GM19351 (cell line): ENCODE measurements around the gene PITPNC1.
"Not testable (repeated sequence)": the region's sequence is repeated elsewhere in the genome, so short reads cannot be mapped to it uniquely, and the experiment has no call there.

Experiments used
- ATAC-seq: cut with Tn5 transposase; IDR thresholded peaks from one replicate; pipeline ENCODE4 v1.9.1; 2021; ENCODE audit warnings: mild to moderate bottlenecking, moderate library complexity; ENCODE audit not compliant: unreplicated experiment

PITPNC1 gene

GRCh38 chr17:67376737-67377487 lies at the start of gene PITPNC1:
PITPNC1 (plus strand) TSS chr17:67377281.
- peak; percentile 66 for ATAC-seq

GRCh38 chr17:67328026-67328425 lies 49.1 kb upstream of the PITPNC1 start:
- ATAC-seq = no peak

GRCh38 chr17:67331381-67332161 lies 45.5 kb upstream of the PITPNC1 start:
- not testable (repeated sequence) for ATAC-seq

GRCh38 chr17:67332162-67332508 lies 44.9 kb upstream of the PITPNC1 start:
- ATAC-seq = not testable (repeated sequence)

GRCh38 chr17:67335245-67335835 lies 41.7 kb upstream of the PITPNC1 start:
- ATAC-seq = no peak

GRCh38 chr17:67336859-67337258 lies 40.2 kb upstream of the PITPNC1 start:
- ATAC-seq = no peak

- not testable (repeated sequence) for ATAC-seq
Observed at GRCh38 chr17:67338353-67338752, 38.7 kb upstream of the PITPNC1 start.

- ATAC-seq = no peak
Observed at GRCh38 chr17:67343237-67343636, 33.8 kb upstream of the PITPNC1 start.

GRCh38 chr17:67347826-67348225 lies 29.3 kb upstream of the PITPNC1 start:
- no peak for ATAC-seq

GRCh38 chr17:67349420-67349819 lies 27.7 kb upstream of the PITPNC1 start:
- ATAC-seq = no peak

- ATAC-seq = no peak
Observed at GRCh38 chr17:67353161-67353560, 23.9 kb upstream of the PITPNC1 start.

- ATAC-seq = no peak
Observed at GRCh38 chr17:67353929-67354574, 23.0 kb upstream of the PITPNC1 start.

- ATAC-seq = no peak
Observed at GRCh38 chr17:67358612-67359011, 18.5 kb upstream of the PITPNC1 start.

- ATAC-seq = no peak
Observed at GRCh38 chr17:67359960-67360791, 16.9 kb upstream of the PITPNC1 start.

GRCh38 chr17:67360880-67361279 lies 16.2 kb upstream of the PITPNC1 start:
- ATAC-seq = no peak

GRCh38 chr17:67362173-67362572 lies 14.9 kb upstream of the PITPNC1 start:
- ATAC-seq = no peak

GRCh38 chr17:67364847-67365737 lies 12.0 kb upstream of the PITPNC1 start:
- no peak for ATAC-seq

GRCh38 chr17:67365738-67366192 lies 11.3 kb upstream of the PITPNC1 start:
- ATAC-seq = peak; percentile 11
